ENCODE data around the gene GHDC.
"Not testable (repeated sequence)": the region's sequence is repeated elsewhere in the genome, so short reads cannot be mapped to it uniquely, and the experiment has no call there.

GHDC gene

GRCh38 chr17:42146911-42147607 is 47.2 kb downstream of the GHDC start:
- no peak for DNase-seq (ENCODE audit: low spot score)

DNA sequence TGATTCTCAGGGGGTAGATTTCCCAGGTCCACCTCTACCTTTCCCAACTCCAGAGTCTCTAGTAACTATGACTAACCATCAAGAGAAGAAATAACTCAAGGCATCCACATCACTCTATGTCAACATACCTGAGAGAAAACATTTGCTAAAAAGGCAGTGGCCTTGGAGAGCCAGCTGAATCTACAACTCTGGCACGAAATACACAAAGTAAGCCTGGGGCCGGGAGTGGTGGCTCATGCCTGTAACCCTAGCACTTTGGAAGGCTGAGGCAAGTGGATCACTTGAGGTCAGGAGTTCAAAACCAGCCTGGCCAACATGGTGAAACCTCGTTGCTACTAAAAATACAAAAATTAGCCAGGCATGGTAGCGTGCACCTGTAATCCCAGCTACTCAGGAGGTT is 51.2 kb downstream of the GHDC start:
- DNase-seq (ENCODE audit: low spot score) = not testable (repeated sequence)

DNA sequence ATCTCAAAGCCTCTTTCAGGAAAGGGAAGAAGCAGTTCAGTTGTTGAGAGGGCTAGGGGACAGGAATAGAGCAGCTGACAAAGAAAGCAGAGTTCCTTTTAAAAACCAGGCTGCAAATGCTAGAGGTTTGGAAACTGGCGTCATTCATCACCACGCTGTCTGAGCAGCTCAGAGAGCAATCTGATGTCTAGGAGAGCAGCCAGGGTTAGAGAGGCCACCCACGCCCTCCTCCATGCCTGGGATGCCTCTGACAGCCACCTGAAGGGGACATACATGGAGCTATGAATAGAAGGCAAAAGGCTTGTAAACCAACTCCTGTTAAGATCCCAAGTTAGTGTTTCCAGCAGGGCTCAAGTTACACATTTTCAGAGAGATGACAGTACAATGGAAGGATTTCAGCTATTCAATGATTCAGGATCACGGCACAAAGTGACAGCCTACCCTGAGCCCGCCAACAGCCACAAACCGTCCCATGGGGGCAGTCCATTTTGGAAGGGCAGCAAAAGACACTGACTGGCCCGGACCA is 51.9 kb downstream of the GHDC start:
- DNase-seq (ENCODE audit: low spot score) = no peak

DNA sequence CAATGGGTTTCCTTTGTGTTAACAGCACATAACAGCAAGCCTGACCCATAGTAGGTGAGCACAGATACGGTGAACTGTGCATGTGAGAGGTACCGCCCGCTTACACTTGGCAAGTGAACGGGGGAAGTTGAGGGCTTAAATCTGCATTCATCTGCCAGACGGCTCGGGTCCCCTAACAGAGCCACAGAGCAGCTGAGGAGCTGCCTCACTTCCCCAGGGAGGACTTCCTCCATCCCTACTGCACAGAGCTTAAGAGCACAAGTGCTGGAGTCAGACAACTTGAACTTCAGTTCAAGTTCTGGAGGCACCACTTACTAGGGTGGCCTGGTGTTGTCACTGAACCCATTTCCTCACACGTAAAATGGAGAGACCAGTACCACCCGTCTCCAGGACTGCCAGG is 52.9 kb downstream of the GHDC start:
- no peak for DNase-seq (ENCODE audit: low spot score)

GRCh38 chr17:42140690-42141089 is 53.6 kb downstream of the GHDC start:
- not testable (repeated sequence) for DNase-seq (ENCODE audit: low spot score)
